GM23248 (cell line): ENCODE measurements around the gene C2CD2.

ENCODE experiments used
- EZH2 ChIP-seq: fragments of 200-600 bp; sonication (generic); IDR thresholded peaks from 2 replicates; pipeline ENCODE4 v1.6.1; 2018; ENCODE audit warnings: antibody characterized with exemption, mild to moderate bottlenecking; ENCODE audit not compliant: insufficient read depth, poor library complexity, severe bottlenecking
- EZH2phosphoT487 ChIP-seq: fragments of 200-600 bp; sonication (generic); IDR thresholded peaks from 2 replicates; pipeline ENCODE4 v1.6.1; 2018; ENCODE audit warnings: antibody characterized with exemption, moderate library complexity, mild to moderate bottlenecking, low read depth; ENCODE audit not compliant: insufficient read depth

DNA sequence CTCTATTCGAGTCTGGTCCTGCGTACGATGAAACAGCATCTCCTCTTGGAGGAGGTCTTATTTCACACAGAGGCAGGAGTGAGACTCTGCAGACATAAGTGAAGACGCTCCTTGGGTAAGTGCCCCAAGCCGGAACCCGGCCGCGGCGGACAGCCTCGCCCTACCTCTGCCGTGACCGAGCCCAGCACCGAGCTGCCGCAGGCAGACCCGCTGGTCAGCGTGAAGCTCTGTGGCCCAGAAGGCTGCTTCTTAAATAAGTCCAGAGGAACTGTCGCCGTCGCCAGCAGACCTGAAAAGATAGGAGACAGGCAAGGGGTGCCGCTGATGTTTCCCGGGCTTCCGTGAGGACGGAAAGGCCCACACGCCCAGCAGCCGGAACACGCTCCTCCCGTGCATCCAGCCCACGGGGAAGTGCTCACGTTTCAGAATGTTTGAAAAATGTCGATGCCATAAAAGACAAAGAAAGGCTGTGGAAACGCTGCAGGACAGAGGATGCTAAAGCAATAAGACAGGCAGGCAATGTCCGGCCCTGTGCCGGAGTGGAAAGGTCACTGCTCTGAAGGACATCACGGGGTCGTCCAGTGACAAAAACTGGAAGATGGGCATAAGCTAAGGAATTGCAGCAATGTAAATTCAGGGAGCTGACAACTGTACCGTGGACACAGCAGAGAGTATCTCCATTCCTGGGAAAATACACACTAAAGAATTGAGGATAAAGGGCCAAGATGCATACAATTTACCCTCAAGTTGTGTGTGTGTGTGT is 46.1 kb downstream of the C2CD2 start:
- no peak for TF ChIP-seq EZH2
- no peak for TF ChIP-seq EZH2phosphoT487
